Upper lobe of right lung (tissue), 1 donor: ENCODE data around the gene ILDR2. TPM values are rescaled to one million over a fixed set of nuclear protein-coding genes. Genes with fewer than 3 reads are reported as not detected.

ENCODE experiments used
- ATAC-seq: fragments of 200-7000 bp; cut with Tn5 transposase; one replicate; pipeline ENCODE4 v1.9.1; 2020; ENCODE audit warnings: mild to moderate bottlenecking, moderate library complexity
- DNase-seq: peaks from one replicate; pipeline ENCODE4 v3.0.0-alpha.2; 2020
- H3K27ac ChIP-seq: fragments of 200-600 bp; one replicate; pipeline ENCODE4 v1.8.0; 2022
- H3K27me3 ChIP-seq: fragments of 200-600 bp; one replicate; pipeline ENCODE4 v1.8.0; 2022; ENCODE audit warnings: mild to moderate bottlenecking
- H3K36me3 ChIP-seq: fragments of 200-600 bp; one replicate; pipeline ENCODE4 v1.8.0; 2022
- H3K4me1 ChIP-seq: fragments of 200-600 bp; one replicate; pipeline ENCODE4 v1.8.0; 2022
- H3K4me3 ChIP-seq: fragments of 200-600 bp; one replicate; pipeline ENCODE4 v1.8.0; 2022; ENCODE audit warnings: mild to moderate bottlenecking
- H3K9me3 ChIP-seq: fragments of 200-600 bp; one replicate; pipeline ENCODE4 v1.8.0; 2022
- CTCF ChIP-seq: fragments of 200-600 bp; IDR thresholded peaks from one replicate; pipeline ENCODE4 v1.8.0; 2022; ENCODE audit warnings: antibody characterized with exemption
- intact Hi-C: fragments of 100-400 bp; cut with DNase I; formaldehyde crosslinking; loops from one replicate; pipeline ENCODE4 v1.11.0; 2022
- total RNA-seq: library from RNA; stranded (reverse); fragmentation: NEBNext Ultra II Directional; extraction: Animal tissue kit (Norgen Biotek cat#: 25700); gene quantifications from one replicate; pipeline ENCODE4 v1.2.1, GENCODE V29; 2021
- donor health status: DM: no; HTN: yes; CAD: no; lungs with severe emphysema.

Gene ILDR2
- total RNA-seq, 1 donor from 2014 or later = 0.98 TPM

GRCh38 chr1:166933140-166933539, 42.2 kb downstream of the ILDR2 start:
- Histone ChIP-seq H3K4me1 (no peaks in the 10 kb centered on the region), H3K4me3 (no peak overlapping the region), H3K27ac (no peak overlapping the region), H3K36me3 (no peaks in the 10 kb centered on the region), H3K27me3 (no peaks in the 10 kb centered on the region), H3K9me3 (no peaks in the 10 kb centered on the region)
- intact Hi-C loops = no loop called here
- ATAC-seq (no peak), DNase-seq (no peak)
- no peak for TF ChIP-seq CTCF

DNA sequence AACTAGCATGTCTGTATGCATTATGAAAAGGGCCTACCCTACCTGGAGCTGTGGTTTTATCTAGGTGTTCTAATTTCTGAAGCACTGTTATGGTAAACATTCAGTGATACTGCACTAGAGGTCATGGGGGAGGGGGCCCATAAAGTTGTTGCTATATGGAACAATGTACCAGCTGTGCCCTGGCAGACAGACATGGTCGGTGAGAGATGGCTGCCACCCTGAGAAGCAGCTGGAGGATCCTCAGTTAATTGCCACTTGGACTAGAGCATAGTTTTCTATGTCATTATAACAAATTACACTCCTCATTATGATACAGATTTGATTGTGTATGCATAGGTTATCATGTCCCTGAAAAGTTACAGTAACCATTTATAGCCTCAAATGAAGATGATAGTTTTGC, 45.4 kb downstream of the ILDR2 start:
- intact Hi-C loops = no loop called here
- ATAC-seq (no peak), DNase-seq (no peak)
- no peaks in the 10 kb centered on the region for H3K9me3 ChIP-seq
- H3K27me3 ChIP-seq = no peaks in the 10 kb centered on the region
- H3K27ac ChIP-seq = no peak overlapping the region
- H3K36me3 ChIP-seq = no peaks in the 10 kb centered on the region
- no peak overlapping the region for H3K4me3 ChIP-seq
- TF ChIP-seq CTCF = no peak
- H3K4me1 ChIP-seq = no peaks in the 10 kb centered on the region

DNA sequence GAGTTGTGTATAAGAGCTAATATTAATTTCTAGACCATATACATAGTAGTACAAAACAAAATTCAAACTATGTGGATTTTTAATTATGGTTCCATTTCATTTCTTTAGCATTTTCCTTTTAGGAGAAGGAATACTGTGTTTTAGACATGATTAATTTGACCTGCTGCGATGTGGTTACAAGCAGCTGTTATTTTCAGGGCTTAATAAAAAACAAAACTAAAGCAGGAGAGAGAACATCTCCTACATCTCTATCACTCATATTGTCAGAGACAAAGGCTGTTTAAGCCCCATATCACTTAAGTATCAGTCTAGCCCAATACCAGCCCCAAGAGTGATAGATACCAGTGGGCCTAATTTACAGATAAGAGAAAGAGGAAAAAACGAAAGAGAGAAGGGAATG, 47.6 kb downstream of the ILDR2 start:
- Histone ChIP-seq H3K9me3 (no peaks in the 10 kb centered on the region), H3K36me3 (no peaks in the 10 kb centered on the region), H3K4me1 (no peaks in the 10 kb centered on the region), H3K27ac (no peak overlapping the region), H3K4me3 (no peak overlapping the region), H3K27me3 (no peaks in the 10 kb centered on the region)
- no peak for TF ChIP-seq CTCF
- no peak for DNase-seq
- intact Hi-C loops = no loop called here
- no peak for ATAC-seq

DNA sequence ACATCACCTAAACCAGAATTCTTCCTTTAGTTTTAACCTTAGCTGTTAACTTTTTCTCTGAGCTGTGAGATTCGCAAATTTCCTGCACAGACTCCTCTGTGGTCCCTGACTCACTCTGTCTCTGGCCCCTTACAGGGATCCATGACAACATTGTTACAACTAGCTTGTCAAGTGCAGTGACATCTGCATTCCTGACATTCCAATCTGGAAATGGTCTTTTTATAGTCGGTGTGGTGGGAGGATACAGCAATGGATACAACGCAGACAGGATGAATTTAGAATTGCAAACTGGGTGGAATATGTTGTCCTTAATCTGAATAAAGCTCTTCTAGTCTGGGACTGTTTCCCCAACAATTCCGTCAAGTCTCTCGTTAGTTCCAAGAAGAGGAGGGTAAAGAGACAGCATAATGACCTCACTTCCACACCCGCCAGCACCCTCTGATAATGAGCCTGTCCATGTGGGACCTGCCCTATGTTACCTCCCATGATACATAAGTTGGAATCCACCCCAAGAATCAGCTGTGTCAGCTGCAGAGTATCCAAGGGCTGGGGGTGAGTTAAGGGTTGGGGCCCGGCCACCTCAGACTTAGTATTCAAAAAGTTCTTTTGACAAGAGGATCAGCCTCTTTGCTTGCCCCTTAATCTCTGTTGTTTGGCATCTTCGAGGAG, 49.4 kb downstream of the ILDR2 start:
- Histone ChIP-seq H3K27ac (no peak overlapping the region), H3K4me1 (no peaks in the 10 kb centered on the region), H3K36me3 (no peaks in the 10 kb centered on the region), H3K9me3 (no peaks in the 10 kb centered on the region), H3K27me3 (peaks cover 14% of the 10 kb centered on the region), H3K4me3 (no peak overlapping the region)
- intact Hi-C loops = no loop called here
- ATAC-seq = no peak
- no peak for TF ChIP-seq CTCF
- no peak for DNase-seq

GRCh38 chr1:166924823-166925541, 50.4 kb downstream of the ILDR2 start:
- intact Hi-C loops = no loop called here

More at GRCh38 chr1:166924823-166925541, 50.4 kb downstream of the ILDR2 start:
- H3K4me3 ChIP-seq = no peak overlapping the region
- H3K27ac ChIP-seq = no peak overlapping the region
- H3K36me3 ChIP-seq = no peaks in the 10 kb centered on the region
- H3K27me3 ChIP-seq = peaks cover 24% of the 10 kb centered on the region
- no peaks in the 10 kb centered on the region for H3K9me3 ChIP-seq
- TF ChIP-seq CTCF = no peak
- no peaks in the 10 kb centered on the region for H3K4me1 ChIP-seq
- DNase-seq (no peak), ATAC-seq (no peak)
